SK-N-SH (cell line): ENCODE results near the gene PCDHB1. TPM values are rescaled to one million over a fixed set of nuclear protein-coding genes. Genes with fewer than 3 reads are reported as not detected.
A peak's percentile ranks its signal among the peaks of the same experiment; 100 is the strongest.

Source experiments
- CTCF ChIA-PET: fragments of 300-600, 350-600 bp; formaldehyde crosslinking; extraction: SDS; loops from one replicate; lab custom pipeline; 2021; lab: Yijun Ruan, JAX
- POLR2A ChIA-PET: fragments of 350-600 bp; sonication (Branson Sonifier 250); formaldehyde crosslinking; extraction: SDS; loops from one replicate; lab custom pipeline; 2020; ENCODE audit warnings: antibody characterized with exemption, inconsistent platforms; lab: Yijun Ruan, JAX
- DNase-seq: peaks from one replicate; pipeline ENCODE4 v3.0.0; 2012
- H2AFZ ChIP-seq: fragments of 200-600 bp; sonication (generic); 2 replicates; pipeline ENCODE4 v1.8.1; 2016; ENCODE audit warnings: antibody characterized with exemption, mild to moderate bottlenecking, low read depth
- H3F3A ChIP-seq: fragments of 200-600 bp; sonication (generic); replicated peaks from 2 replicates; pipeline ENCODE3; 2016; ENCODE audit warnings: antibody characterized with exemption, mild to moderate bottlenecking; ENCODE audit not compliant: insufficient read depth
- H3K27ac ChIP-seq, 2 experiments: fragments of 200-500 bp in 1 of 2; fragments of 200-600 bp in 1 of 2; sonication (Bioruptor generic) in 1 of 2; sonication (generic), shearing (Covaris generic) in 1 of 2; 2 replicates each; pipeline versions ENCODE4 v1.5.1 to v1.6.1; 2014 to 2016; ENCODE audit warnings: low read depth in 2 of 2, inconsistent platforms in 1 of 2, low read length in 1 of 2, mild to moderate bottlenecking in 1 of 2, mixed read lengths in 1 of 2
- H3K27me3 ChIP-seq: fragments of 200-600 bp; sonication (generic), shearing (Covaris generic); 2 replicates; pipeline ENCODE4 v1.6.1; 2016; ENCODE audit warnings: mixed run types; ENCODE audit not compliant: insufficient read depth
- H3K36me3 ChIP-seq, 2 experiments: fragments of 200-500 bp in 1 of 2; fragments of 200-600 bp in 1 of 2; sonication (Bioruptor generic) in 1 of 2; sonication (generic) in 1 of 2; replicated peaks in 1 of 2; 2 replicates each; pipeline versions ENCODE3 to v1.5.1; 2014 to 2016; ENCODE audit warnings: low read length in 1 of 2, mild to moderate bottlenecking in 1 of 2; ENCODE audit not compliant: insufficient read depth in 2 of 2, control insufficient read depth in 1 of 2
- H3K4me1 ChIP-seq, 2 experiments: fragments of 200-500 bp in 1 of 2; fragments of 200-600 bp in 1 of 2; sonication (Bioruptor generic) in 1 of 2; sonication (generic), shearing (Covaris generic) in 1 of 2; 2 replicates each; pipeline versions ENCODE4 v1.5.1 to v1.6.1; 2014 to 2016; ENCODE audit warnings: low read depth in 1 of 2, low read length in 1 of 2, mixed run types in 1 of 2; ENCODE audit not compliant: insufficient read depth in 2 of 2, control insufficient read depth in 1 of 2
- H3K4me2 ChIP-seq: fragments of 200-600 bp; sonication (generic), shearing (Covaris generic); 2 replicates; pipeline ENCODE4 v1.6.1; 2017; ENCODE audit warnings: mixed run types
- H3K4me3 ChIP-seq, 2 experiments: fragments of 200-500 bp in 1 of 2; fragments of 200-600 bp in 1 of 2; sonication (Bioruptor generic) in 1 of 2; sonication (generic), shearing (Covaris generic) in 1 of 2; 2 replicates each; pipeline versions ENCODE4 v1.5.1 to v1.8.1; 2014 to 2016; ENCODE audit warnings: low read depth in 2 of 2, inconsistent platforms in 1 of 2, low read length in 1 of 2, mild to moderate bottlenecking in 1 of 2, mixed read lengths in 1 of 2, moderate library complexity in 1 of 2
- H3K79me2 ChIP-seq: fragments of 200-600 bp; sonication (generic); 2 replicates; pipeline ENCODE4 v1.8.1; 2017; ENCODE audit warnings: mild to moderate bottlenecking; ENCODE audit not compliant: insufficient read depth
- H3K9ac ChIP-seq: fragments of 200-600 bp; sonication (generic); 2 replicates; pipeline ENCODE4 v1.6.1; 2017; ENCODE audit warnings: mixed run types
- H3K9me2 ChIP-seq: fragments of 200-600 bp; sonication (generic); 2 replicates; pipeline ENCODE4 v1.6.1; 2017; ENCODE audit warnings: mixed run types
- H3K9me3 ChIP-seq: fragments of 200-600 bp; sonication (generic); 2 replicates; pipeline ENCODE4 v1.6.1; 2017; ENCODE audit warnings: mixed run types, mild to moderate bottlenecking, moderate library complexity
- H4K20me1 ChIP-seq: fragments of 200-600 bp; sonication (generic); 2 replicates; pipeline ENCODE4 v1.6.1; 2017; ENCODE audit warnings: mild to moderate bottlenecking, mixed run types; ENCODE audit not compliant: insufficient read depth
- FOXJ3 ChIP-seq: sonication (generic); formaldehyde crosslinking; IDR thresholded peaks from 2 replicates; pipeline ENCODE4 v1.5.1; 2020; ENCODE audit warnings: mild to moderate bottlenecking, missing genetic modification reagents
- MEF2A ChIP-seq: IDR thresholded peaks from 2 replicates; pipeline ENCODE4 v1.4.0; 2012; ENCODE audit warnings: low read depth, borderline replicate concordance
- NFIC ChIP-seq: IDR thresholded peaks from 2 replicates; pipeline ENCODE4 v1.4.0; 2012; ENCODE audit warnings: borderline replicate concordance
- NRF1 ChIP-seq: IDR thresholded peaks from 2 replicates; pipeline ENCODE4 v1.6.1; 2012; ENCODE audit warnings: low read depth, mild to moderate bottlenecking, low read length
- RAD21 ChIP-seq: IDR thresholded peaks from 2 replicates; pipeline ENCODE4 v1.6.1; 2012; ENCODE audit warnings: mild to moderate bottlenecking, low read length
- RCOR1 ChIP-seq: fragments of 150-350 bp; IDR thresholded peaks from 2 replicates; pipeline ENCODE4 v1.6.1; 2017; ENCODE audit warnings: antibody characterized with exemption, low read length
- RXRA ChIP-seq: IDR thresholded peaks from 2 replicates; pipeline ENCODE4 v1.4.0; 2012; ENCODE audit warnings: low read depth, mild to moderate bottlenecking, borderline replicate concordance
- SIN3A ChIP-seq: IDR thresholded peaks from 2 replicates; pipeline ENCODE4 v1.6.1; 2012; ENCODE audit warnings: low read depth, mild to moderate bottlenecking, low read length, moderate library complexity, borderline replicate concordance
- YY1 ChIP-seq: IDR thresholded peaks from 2 replicates; pipeline ENCODE4 v1.4.0; 2012; ENCODE audit warnings: low read depth, mild to moderate bottlenecking
- WGBS: methylation state at CpG from one replicate; pipeline ENCODE4 v1.1.6; 2017; ENCODE audit warnings: low lambda C conversion rate; 5-methylcytosine and 5-hydroxymethylcytosine counted together
- polyA plus RNA-seq, 3 experiments: library from polyadenylated mRNA; depleted of rRNA; stranded (reverse); fragments of >200 nt; gene quantifications; 2 replicates each; pipeline ENCODE4 v1.2.3, GENCODE V29; 2012
- TF ChIP-seq, protein P1 (sequence below): IDR thresholded peaks from 2 replicates; pipeline ENCODE4 v1.4.0; 2012; ENCODE audit warnings: low read depth, borderline replicate concordance
- TF ChIP-seq, protein P2 (sequence below): fragments of 200-600 bp; sonication (generic); IDR thresholded peaks from 2 replicates; pipeline ENCODE4 v1.6.1; 2017; ENCODE audit warnings: antibody characterized with exemption, mild to moderate bottlenecking, moderate library complexity
- TF ChIP-seq, protein P3 (sequence below): IDR thresholded peaks from 2 replicates; pipeline ENCODE4; 2012
- TF ChIP-seq, protein P4 (sequence below): IDR thresholded peaks from 2 replicates; pipeline ENCODE4 v1.6.1; 2012; ENCODE audit warnings: mild to moderate bottlenecking, low read depth, low read length, moderate library complexity

PCDHB1 gene
- polyA plus RNA-seq, 1 of the 3 experiments (the other 2 are of a cell fraction) = not detected

DNA sequence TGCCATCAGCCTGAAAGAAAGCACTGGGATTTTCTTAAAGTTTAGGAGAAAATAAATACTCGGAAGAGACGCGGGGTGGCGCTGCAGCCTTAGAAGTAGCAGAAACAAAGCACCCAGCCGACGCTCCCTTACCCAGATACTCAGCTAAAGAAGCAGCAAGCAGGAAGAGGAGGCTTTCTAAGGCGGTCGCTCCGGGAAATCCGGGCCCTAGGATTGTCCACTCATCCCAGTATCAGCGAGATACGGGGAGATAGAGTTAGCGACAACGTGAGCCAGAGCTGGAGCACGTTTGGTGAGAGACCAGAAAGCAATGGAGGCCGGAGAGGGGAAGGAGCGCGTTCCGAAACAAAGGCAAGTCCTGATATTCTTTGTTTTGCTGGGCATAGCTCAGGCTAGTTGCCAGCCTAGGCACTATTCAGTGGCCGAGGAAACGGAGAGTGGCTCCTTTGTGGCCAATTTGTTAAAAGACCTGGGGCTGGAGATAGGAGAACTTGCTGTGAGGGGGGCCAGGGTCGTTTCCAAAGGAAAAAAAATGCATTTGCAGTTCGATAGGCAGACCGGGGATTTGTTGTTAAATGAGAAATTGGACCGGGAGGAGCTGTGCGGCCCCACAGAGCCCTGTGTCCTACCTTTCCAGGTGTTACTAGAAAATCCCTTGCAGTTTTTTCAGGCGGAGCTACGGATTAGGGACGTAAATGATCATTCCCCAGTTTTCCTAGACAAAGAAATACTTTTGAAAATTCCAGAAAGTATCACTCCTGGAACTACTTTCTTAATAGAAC, 43.5 kb downstream of the PCDHB1 start, which contains the start of gene PCDHB2:
PCDHB2 (plus strand) TSS at position 135 of the 782 bp plus-strand sequence; CDS start at position 311, 176 bp downstream.
- no peak within 1 kb of the TSS for H3K27ac ChIP-seq
- no peak for TF ChIP-seq FOXJ3 (CRISPR knock-in tag)
- no peak for TF ChIP-seq MEF2A
- TF ChIP-seq RAD21 = peak; percentile 41; the same call in 1 of the 2 replicates
- TF ChIP-seq NFIC = no peak
- no peak for TF ChIP-seq RXRA
- no peak for TF ChIP-seq RCOR1
- TF ChIP-seq YY1 = no peak
- TF ChIP-seq, protein P1, sequence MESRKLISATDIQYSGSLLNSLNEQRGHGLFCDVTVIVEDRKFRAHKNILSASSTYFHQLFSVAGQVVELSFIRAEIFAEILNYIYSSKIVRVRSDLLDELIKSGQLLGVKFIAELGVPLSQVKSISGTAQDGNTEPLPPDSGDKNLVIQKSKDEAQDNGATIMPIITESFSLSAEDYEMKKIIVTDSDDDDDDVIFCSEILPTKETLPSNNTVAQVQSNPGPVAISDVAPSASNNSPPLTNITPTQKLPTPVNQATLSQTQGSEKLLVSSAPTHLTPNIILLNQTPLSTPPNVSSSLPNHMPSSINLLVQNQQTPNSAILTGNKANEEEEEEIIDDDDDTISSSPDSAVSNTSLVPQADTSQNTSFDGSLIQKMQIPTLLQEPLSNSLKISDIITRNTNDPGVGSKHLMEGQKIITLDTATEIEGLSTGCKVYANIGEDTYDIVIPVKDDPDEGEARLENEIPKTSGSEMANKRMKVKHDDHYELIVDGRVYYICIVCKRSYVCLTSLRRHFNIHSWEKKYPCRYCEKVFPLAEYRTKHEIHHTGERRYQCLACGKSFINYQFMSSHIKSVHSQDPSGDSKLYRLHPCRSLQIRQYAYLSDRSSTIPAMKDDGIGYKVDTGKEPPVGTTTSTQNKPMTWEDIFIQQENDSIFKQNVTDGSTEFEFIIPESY = no peak
- TF ChIP-seq, protein P2, sequence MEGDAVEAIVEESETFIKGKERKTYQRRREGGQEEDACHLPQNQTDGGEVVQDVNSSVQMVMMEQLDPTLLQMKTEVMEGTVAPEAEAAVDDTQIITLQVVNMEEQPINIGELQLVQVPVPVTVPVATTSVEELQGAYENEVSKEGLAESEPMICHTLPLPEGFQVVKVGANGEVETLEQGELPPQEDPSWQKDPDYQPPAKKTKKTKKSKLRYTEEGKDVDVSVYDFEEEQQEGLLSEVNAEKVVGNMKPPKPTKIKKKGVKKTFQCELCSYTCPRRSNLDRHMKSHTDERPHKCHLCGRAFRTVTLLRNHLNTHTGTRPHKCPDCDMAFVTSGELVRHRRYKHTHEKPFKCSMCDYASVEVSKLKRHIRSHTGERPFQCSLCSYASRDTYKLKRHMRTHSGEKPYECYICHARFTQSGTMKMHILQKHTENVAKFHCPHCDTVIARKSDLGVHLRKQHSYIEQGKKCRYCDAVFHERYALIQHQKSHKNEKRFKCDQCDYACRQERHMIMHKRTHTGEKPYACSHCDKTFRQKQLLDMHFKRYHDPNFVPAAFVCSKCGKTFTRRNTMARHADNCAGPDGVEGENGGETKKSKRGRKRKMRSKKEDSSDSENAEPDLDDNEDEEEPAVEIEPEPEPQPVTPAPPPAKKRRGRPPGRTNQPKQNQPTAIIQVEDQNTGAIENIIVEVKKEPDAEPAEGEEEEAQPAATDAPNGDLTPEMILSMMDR = peak; percentile 52
- TF ChIP-seq SIN3A = no peak
- TF ChIP-seq, protein P3, sequence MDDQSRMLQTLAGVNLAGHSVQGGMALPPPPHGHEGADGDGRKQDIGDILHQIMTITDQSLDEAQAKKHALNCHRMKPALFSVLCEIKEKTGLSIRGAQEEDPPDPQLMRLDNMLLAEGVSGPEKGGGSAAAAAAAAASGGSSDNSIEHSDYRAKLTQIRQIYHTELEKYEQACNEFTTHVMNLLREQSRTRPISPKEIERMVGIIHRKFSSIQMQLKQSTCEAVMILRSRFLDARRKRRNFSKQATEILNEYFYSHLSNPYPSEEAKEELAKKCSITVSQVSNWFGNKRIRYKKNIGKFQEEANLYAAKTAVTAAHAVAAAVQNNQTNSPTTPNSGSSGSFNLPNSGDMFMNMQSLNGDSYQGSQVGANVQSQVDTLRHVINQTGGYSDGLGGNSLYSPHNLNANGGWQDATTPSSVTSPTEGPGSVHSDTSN = no peak
- TF ChIP-seq NRF1 = no peak
- TF ChIP-seq, protein P4, sequence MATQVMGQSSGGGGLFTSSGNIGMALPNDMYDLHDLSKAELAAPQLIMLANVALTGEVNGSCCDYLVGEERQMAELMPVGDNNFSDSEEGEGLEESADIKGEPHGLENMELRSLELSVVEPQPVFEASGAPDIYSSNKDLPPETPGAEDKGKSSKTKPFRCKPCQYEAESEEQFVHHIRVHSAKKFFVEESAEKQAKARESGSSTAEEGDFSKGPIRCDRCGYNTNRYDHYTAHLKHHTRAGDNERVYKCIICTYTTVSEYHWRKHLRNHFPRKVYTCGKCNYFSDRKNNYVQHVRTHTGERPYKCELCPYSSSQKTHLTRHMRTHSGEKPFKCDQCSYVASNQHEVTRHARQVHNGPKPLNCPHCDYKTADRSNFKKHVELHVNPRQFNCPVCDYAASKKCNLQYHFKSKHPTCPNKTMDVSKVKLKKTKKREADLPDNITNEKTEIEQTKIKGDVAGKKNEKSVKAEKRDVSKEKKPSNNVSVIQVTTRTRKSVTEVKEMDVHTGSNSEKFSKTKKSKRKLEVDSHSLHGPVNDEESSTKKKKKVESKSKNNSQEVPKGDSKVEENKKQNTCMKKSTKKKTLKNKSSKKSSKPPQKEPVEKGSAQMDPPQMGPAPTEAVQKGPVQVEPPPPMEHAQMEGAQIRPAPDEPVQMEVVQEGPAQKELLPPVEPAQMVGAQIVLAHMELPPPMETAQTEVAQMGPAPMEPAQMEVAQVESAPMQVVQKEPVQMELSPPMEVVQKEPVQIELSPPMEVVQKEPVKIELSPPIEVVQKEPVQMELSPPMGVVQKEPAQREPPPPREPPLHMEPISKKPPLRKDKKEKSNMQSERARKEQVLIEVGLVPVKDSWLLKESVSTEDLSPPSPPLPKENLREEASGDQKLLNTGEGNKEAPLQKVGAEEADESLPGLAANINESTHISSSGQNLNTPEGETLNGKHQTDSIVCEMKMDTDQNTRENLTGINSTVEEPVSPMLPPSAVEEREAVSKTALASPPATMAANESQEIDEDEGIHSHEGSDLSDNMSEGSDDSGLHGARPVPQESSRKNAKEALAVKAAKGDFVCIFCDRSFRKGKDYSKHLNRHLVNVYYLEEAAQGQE = no peak
- TF ChIP-seq, all 33 proteins: peak for 2
- Histone ChIP-seq H3K4me2 (peak within 1 kb of the TSS; percentile 37), H3K27me3 (no peaks in the 10 kb centered on the region), H3F3A (no peaks in the 10 kb centered on the region), H3K9ac (peak within 1 kb of the TSS; percentile 37; the same call in 1 of the 2 replicates), H3K79me2 (no peaks in the 10 kb centered on the region), H3K4me1 (no peaks in the 10 kb centered on the region), H2AFZ (peak within 1 kb of the TSS; percentile 23; the same call in 1 of the 2 replicates), H3K36me3 (no peaks in the 10 kb centered on the region), H4K20me1 (no peaks in the 10 kb centered on the region), H3K9me3 (no peaks in the 10 kb centered on the region), H3K9me2 (no peaks in the 10 kb centered on the region), H3K4me3 (peak within 1 kb of the TSS; percentile 31 to 51)
- POLR2A ChIA-PET = no interaction called here
- CTCF ChIA-PET = interaction anchor here (1.1 to 2.2 kb wide), 3 partner anchors 10 to 92 kb away, joined by 3 to 10 read pairs (median 5); partner anchors contain the start of genes PCDHB4 and PCDHB9
- DNase-seq = peak; percentile 42
- 30% methylated on average over 29 of the region's 29 CpGs for WGBS
